ENCODE results near the gene AKAP6. TPM values are rescaled to one million over a fixed set of nuclear protein-coding genes. Genes with fewer than 3 reads are reported as not detected.
"Not testable (repeated sequence)": the region's sequence is repeated elsewhere in the genome, so short reads cannot be mapped to it uniquely, and the experiment has no call there.

Gene AKAP6
- total RNA-seq, 1 donor from 2014 or later = 158 TPM

DNA sequence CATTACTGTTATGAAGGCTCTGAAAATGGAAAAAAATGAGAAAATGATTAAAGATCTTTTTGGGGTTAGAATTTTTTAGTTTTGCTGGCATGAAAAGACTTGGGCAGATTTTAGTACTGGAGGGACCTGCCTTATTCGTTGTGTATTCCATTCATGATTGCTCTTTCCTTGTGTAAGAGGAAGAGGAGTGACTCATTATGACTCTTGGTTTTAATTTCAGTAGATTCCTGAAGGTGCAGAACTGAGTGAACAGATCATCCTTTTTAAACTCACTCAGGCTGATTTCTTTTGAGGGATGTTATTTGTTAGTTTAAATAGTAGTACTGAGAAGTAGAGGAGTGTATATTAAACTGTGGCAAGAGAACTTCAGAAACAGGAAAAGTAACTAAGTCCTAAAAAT lies 41.6 kb downstream of the AKAP6 start:
- DNase-seq = no peak

DNA sequence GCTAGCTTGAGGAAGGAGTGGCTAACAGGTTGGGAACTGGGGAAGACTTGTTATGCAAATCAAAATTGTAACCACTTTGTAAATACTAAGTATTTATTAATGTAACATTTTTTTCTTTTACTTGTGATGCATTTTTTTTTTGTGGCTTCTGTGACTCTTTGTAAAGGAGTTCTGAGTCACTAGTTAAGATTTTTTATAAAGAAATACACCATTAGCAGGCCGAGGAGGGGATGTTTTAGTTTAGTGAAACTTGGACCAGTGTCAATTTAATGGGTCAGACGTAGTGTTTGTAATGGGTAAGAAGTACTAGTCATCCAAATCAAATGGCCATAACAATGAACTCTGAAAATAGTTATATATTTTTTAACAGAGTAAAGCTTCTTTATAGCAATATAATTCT lies 43.1 kb downstream of the AKAP6 start:
- DNase-seq = no peak

DNA sequence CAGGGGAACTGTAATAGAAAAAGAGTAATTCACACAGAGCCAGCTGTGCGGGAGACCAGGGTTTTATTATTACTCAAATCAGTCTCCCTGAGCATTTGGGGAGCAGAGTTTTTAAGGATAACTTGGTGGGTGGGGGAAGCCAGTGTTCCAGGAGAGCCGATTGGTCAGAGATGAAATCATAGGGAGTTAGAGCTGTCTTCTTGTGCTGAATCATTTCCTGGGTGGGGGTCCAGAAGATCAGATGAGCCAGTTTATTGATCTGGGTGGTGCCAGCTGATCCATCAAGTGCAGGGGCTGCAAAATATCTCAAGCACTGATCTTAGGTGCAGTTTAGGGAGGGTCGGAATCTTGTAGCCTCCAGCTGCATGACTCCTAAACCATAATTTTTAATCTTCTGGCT lies 44.1 kb downstream of the AKAP6 start:
- not testable (repeated sequence) for DNase-seq

DNA sequence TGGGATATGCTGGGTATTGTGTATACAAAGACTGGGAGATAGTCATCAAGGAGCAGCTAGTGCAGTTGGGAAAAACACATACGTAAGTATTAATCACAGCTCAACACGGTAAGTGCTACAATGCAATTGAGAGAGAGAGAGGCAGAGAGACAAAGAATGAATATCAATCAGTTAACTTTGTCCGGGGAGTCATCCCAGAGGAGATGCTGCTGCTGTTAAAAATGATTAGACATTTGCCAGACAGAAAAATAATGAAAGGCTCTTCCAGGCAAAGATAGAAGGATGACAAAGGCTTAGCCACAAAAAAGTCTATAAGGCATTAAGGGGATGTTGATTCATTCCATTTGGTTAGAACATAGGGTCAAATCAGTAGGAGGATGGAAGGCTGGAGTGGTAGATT lies 45.1 kb downstream of the AKAP6 start:
- no peak for DNase-seq

DNA sequence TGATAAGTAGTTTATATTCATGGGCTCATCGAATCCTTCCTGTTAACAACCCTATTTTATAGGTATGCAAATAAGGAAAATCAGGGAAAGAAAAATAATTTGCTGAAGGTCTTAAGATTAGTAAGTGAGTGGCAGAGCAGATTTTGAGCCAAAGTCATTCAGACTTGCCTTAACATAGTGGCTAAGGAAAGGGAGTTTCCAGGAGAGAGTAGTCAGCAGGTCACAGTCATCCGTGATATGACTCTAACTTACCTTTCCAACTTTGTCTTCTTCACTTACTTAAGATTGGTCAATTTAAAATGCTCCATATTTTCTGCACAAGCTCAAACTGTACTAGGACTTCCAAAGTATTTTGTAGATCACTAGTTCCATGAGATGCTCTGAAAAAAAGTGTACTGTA lies 46.6 kb downstream of the AKAP6 start:
- no peak for DNase-seq

DNA sequence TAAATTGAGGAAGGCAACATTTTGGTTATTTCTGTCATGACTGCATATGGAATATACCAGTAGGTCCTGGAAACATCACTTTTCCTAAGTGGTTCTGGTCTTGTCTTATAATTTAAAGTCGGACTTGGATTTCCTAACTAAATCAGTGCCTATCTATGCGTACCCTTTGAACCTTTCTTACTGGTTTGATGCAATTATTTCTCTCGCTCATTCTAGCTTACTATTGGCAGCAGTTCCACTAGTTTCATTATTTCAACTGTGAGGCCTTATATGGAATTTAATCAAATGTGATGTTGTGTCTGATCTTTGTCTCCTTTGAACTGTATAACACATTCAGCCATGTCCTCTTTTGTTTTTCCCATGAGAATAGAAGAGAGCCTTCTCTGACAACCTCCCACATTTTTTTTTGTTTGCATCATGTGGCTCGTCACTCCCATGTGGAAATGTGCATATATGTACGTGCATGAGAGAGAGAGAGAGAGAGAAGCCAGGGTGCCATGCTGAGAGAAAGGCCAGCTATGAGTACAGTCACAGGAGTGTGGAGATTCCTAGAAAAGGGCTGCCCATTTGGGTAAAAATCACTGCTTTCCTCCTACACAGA lies 48.0 kb downstream of the AKAP6 start:
- DNase-seq = no peak

DNA sequence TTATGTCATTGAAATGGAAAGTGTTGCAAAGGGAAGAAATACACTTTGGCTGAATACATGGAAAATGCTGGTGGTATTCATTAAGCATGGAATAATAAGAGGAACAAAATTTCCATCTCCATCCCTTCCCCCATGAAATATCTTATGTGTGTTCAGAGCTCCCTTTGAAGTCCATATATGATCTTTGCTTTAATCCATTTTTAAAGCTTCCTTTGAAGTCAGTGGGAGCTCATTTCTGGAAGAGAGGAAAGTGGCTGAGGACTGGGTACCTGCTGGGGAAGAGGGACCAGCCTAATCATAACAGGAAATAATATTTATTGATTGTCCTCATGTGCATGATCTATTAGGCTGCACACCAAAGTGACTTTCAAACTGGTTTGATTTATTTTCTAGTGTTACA lies 49.2 kb downstream of the AKAP6 start:
- no peak for DNase-seq

DNA sequence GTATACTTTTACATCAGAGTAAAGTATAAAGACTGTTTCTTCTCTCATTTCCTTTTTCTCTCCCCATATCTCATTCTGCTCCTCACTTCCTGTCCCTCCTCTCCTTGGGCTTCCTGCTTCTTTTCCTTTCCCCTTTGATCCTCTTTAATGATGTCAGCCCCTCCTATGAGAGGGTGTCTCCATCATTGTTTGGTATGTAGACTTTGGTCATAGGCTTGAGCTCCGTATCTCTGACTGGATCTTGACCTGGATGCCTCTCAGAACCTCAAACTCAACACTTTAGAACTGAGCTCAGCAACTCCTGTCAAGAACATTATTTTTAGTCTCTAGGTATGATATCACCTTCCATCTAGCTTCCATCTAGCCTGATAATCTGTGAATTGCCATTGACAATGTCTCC lies 50.3 kb downstream of the AKAP6 start:
- DNase-seq = no peak

DNA sequence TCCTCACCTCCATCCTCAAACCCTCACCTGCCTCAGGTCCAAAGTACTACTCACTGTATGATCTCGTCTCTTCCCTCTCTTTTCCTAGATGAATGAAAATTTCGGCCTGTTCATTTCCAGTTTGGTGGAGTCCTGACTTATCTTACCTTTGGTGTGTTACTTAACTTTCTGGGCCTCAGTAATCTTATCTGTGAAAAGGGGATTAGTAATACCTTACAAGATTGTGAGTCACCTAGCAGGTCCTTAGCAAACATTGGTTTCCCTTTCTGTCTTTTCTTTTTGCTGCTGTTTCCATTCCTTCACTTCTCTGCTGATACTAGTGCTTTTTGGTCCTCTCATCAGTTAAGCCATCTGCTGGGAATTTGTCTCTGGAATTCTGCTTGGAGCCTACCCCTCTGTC lies 52.8 kb downstream of the AKAP6 start:
- DNase-seq = no peak

DNA sequence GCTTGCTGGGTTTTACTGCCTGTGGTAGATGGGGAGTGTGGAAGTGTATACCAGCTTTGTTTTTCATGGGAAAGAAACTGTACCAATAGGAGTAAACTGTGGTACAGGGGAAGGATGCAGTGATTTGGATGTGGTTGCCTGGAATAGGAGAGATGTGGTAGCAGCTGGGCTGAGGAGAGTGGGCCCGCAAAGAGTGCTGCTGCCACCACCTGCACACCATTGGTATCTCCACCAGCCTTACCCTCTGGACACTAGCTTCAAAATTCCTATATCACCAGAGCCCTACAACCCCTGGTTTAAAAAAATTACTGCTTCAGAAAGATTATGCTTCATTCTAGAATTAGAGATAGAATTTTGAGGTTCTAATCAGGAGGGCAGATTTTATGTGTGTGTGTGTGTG lies 53.6 kb downstream of the AKAP6 start:
- DNase-seq = no peak

DNA sequence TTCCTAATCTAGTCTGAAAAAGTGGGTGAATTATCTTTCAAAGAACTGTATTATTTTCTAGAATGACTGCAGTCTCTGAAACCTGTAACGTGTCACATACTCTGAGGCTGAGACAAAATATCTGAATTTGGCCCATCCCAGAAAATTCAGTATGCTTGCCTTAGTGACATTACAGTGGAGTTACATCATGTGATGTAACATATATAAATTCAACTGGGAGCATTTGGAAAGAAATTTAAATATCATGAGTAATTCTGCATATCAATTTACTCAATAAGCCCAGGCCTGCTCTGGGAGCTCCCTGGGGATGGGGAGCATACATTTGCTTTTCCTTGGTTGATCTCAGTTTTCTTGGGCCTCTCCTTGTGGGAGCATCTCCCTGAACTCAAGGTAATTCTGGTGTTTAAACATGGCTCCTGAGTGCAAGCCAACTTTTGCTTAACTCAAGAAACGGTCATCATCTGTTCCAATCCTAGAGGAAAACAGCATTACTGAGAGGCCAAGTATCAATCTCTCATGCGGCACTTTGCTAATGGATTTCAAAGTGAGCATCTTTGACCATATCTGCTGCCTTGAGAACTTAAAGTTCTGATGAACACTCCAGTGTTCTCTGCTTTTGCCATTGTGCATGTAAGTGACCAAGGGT lies 54.4 kb downstream of the AKAP6 start:
- no peak for DNase-seq

DNA sequence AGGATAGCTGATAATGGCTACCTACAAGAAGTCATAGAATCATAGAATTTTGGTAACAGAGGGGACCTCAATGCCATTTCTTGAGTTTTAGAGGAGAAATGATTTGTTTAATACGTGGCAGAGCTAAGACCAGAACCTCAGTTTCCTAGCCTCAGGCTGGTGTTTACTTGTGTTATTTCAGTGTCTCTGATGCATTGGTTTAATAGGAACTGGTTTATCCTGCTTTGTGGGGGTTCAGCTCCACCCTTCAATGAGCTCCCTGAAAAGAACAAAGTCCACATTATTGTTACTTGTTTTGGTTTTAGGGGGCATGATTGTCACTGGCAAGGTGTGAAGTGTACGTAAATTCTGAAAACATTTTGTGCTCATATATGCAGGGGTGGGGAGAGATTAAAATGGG lies 55.4 kb downstream of the AKAP6 start:
- DNase-seq = no peak

DNA sequence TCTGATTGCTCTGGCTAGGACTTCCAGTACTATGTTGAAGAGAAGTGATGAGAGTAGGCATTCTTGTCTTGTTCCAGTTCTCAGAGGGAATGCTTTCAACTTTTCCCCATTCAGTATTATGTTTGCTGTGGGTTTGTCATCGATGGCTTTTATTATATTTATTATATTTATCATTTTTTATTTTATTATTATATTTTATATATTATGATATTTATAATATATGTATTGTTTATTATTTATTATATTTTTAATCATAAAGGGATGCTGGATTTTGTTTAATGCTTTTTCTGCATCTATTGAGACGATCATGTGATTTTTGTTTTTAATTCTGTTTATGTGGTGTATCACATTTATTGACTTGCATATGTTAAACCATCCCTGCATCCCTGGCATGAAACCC lies 58.2 kb downstream of the AKAP6 start:
- not testable (repeated sequence) for DNase-seq

DNA sequence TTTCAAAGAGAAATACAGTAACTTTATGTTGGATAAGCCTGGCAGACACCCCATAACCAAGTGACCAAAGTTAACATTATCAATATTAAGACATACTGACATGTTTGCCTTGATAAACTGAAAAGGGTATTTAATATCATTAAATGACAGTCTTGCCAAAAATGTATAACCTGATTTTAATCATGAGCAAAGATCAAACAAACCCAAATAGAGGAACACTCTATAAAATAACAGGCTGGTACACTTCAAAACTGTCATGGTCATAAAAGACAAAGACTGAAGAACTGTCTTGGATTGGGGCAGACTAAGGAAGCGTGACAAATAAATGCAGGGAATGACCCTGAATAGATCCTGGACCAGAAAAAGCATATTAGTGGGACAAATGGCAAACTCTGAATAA lies 64.0 kb downstream of the AKAP6 start:
- DNase-seq = no peak

DNA sequence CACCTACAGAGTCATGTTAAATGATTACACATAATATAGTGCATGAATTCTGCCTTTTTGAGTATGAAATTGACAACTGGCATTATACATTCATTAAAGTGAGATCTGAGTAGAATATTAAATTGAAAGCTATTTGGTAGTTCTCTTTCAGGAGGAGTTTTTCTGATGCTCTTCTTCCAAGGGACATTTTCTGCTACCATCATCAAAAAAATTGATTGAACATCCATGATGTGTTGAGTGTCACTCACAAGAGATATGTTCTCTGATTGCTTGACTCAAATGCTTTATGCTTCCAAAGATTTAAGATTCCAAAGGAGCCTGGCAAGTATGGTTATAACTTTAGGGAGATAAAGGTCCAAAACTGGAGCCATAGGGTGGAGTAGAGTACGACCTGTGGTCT lies 64.9 kb downstream of the AKAP6 start:
- DNase-seq = no peak

DNA sequence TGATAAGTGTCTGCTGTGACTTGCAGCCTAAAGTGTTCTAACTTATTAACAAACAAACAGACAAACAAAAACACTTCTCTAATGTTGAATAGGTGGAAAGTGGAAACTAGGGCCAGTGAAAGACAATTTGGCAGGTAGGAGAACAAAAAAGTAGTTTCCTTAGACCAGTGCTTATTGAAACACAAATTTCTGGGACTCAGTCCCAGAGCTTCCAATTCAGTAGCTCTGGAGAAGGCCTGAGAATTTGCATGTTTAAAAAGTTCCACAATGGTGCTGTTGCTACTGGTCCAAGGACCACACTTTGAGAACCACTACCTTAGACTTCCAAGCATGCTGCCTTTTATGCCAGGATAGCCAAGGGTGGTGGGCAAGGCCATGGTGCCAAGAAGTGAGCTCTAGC lies 67.8 kb downstream of the AKAP6 start:
- no peak for DNase-seq

DNA sequence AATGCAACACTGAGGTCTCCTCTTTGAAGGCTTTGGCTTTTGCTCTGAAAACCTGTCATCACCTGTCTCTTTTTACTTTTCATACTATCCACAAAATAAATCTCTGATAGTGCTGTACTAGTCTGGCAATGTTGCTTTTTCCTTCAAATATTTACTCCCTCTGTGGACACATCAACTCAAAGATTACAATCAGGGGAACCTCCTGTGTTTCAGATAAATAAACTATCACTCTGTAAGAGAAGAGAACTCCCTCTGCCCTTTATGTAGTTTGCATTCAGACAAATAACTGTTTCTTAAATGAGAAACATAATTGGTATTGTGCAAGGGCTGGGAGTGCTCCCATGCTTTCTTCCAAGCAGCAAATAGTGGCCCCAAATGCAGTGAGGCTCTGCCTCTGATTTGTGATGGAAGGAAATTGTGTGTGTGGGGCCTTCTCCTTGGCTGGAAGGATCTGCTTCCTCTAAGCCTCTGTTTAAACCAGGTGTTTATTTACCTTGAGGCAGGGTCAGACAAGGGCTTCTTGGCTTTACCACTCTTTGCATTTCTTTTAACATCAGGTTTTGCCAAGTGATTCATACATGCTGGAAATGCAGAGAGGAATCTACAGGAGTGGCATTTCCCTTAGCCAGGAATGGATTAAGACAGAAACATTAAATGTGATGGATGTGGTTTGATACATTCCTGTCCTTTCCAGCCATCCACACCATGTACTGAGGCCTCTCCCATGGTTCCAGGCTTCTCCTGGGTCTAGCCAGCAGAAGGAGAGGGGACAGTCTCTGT lies 69.0 kb downstream of the AKAP6 start:
- no peak for DNase-seq

DNA sequence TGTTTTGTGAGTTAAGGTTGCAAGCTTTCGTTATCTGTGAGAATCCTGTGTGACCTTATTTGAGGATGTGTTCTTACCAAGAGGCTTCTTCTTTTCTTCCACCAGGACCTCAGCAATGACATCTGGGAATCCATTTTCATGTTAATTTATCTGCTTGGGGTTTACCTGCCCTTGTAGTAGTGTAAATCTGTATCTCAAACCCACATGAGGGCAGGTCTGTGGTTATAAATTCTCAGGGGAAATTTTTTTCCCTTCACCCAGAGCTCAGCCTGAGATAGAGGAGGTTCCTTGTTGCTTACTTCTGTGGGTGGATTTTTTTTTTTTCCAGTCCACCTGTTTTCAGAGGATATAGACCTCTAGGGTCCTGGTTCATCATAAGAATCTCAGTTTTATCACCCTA lies 70.8 kb downstream of the AKAP6 start:
- no peak for DNase-seq

DNA sequence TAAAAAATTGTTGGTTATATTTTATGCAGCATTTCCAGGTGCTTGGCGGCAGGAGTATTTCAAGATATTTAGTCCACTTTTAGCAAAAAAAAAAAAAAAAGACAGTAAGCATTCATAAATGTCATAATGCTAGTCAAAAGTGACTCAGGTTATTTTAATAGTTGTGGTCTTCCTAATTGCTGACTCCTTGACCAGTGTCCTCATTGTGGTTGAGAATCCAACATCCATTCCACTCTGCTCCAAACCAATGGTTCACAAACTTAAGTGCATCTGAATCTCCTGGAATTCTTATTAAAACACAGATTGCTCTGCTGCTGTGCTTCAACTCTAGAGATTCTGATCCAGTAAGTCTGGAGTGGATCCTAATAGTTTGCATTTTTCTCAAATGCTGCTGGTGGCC lies 71.4 kb downstream of the AKAP6 start:
- DNase-seq = no peak

DNA sequence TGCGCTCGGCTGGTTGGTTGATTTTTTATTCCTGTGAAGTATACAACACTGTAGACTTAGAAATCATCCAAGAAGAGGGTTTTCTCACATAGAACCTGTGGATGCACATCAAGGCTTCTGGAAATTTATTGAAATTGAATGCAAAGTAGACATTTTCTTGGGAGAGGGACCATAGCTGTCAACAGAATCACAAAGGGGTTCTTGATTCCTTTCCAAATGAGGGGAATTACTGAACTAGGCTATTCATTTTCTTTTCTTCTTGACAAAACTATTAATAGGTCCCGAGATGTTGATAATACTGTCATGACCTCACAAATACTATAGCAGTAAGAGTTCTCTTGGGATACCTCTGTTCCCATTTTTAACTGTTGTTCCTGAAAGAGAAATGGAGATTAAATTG lies 73.9 kb downstream of the AKAP6 start:
- DNase-seq = no peak

DNA sequence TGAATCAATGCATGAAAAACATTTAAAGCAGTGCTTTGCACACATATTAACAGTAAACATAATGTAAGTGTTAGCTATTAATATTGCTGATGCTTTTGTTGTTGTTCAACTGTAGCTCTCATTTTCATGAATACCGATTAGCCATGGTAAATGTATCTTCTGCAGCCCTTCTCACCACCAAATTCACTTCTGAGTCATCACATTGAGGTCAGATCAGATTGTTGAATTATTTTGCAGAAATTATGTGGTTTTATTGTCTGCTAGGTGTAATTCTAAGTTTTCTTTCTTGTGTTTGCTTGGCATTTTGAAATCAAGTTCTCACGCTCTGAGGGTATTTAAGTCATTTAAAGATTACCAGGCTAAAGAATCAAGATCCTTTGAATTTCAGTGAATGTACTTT lies 74.6 kb downstream of the AKAP6 start:
- no peak for DNase-seq

DNA sequence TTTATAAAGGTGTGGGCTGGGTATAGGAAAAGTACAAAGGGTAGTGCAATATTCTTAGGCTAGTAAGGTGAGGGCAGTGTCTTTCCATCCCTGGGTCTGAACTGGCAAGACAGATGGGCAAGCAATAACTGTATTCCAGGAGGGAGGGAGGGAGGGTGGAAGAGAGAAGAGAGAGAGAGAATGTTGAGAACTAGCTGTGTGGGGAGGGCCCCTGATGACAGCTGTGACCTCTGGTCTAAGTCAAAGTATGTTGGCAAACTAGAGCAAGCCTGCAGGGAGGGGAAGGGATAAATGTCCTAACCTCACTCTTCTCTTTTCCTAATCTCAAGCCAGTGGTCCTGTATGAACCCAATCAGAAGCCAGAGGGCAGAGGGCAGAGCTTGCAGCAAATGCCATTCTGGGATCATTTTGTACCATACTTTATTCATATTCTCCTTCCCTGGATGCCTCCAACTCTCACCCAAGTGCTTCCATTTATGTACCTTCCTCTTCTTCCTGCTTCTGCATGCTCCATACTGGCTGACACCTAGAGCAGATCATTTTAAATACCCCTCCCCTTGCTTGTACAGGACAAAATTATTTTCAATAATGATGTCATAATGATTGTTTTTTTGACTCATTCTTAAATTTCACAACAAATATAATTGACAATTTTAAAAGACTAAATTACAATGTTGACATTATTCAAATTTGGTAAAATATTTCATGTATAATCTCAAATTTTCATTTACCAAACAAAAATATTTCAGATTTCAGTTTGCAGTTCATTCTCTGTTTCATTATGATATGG lies 75.9 kb downstream of the AKAP6 start:
- DNase-seq = no peak

DNA sequence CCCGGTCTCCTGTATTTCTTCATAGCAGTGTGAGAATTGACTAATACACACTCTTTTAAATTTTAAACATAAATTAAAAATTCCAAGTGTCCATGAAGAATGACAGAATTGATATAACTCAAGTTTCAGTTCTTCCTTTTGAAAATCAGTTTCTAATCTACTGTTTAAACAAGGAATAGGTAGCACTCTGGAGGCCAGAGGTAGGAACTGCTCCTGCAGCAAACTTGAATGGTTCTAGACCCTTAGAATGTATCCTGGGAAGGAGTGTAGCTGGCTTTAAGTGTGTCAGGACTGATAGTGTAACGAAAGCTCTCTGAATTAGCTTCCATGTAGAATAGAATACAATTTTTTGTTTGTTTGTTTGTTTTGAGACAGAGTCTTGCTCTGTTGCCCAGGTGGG lies 76.8 kb downstream of the AKAP6 start:
- DNase-seq = no peak

Measured in occipital lobe (tissue), 2 donors.